K562 (cell line): ENCODE measurements around the gene MAD1L1. TPM values are rescaled to one million over a fixed set of nuclear protein-coding genes. Genes with fewer than 3 reads are reported as not detected.
A peak's percentile ranks its signal among the peaks of the same experiment; 100 is the strongest.
"Not testable (repeated sequence)": the region's sequence is repeated elsewhere in the genome, so short reads cannot be mapped to it uniquely, and the experiment has no call there.

Source experiments
- ATAC-seq: fragments of 200-7000 bp; cut with Tn5 transposase; 3 replicates; pipeline ENCODE4 v1.9.1; 2020; ENCODE audit warnings: moderate library complexity
- BruUV-seq: library from RNA; stranded (reverse); fragments of 400-500 nt; replicated peaks from 2 replicates; lab custom pipeline; 2021; lab: Mats Ljungman, UMichigan
- CTCF ChIA-PET: fragments of 300-600 bp; formaldehyde crosslinking; extraction: SDS; loops from one replicate; lab custom pipeline; 2021; ENCODE audit warnings: low intra/inter-chr PET ratio; lab: Yijun Ruan, JAX
- POLR2A ChIA-PET: fragments of 300-600, 350-650 bp; sonication (Branson Sonifier 250); formaldehyde crosslinking; extraction: SDS; loops from one replicate; lab custom pipeline; 2021; ENCODE audit warnings: antibody characterized with exemption, inconsistent platforms; lab: Yijun Ruan, JAX
- DNase-seq, 4 experiments: peaks; one replicate each; pipeline versions ENCODE4 v3.0.0 to v3.0.0-alpha.2; 2011 to 2018; ENCODE audit warnings: low spot score in 3 of 4, mixed read lengths in 3 of 4; ENCODE audit errors: extremely low read depth in 1 of 4
- FAIRE-seq: peaks from 2 replicates; lab custom pipeline; 2011; peaks lifted over from hg19 to GRCh38; lab: Jason Lieb, UNC
- H2AFZ ChIP-seq: 2 replicates; pipeline ENCODE4 v1.6.0; 2011; ENCODE audit warnings: low read depth, low read length, control low read depth, inconsistent platforms
- H3K27ac ChIP-seq: fragments of 200-600 bp; 3 replicates; pipeline ENCODE4 v1.8.0; 2011; ENCODE audit warnings: low read depth, mild to moderate bottlenecking, control low read depth, inconsistent platforms, low read length, moderate library complexity, mixed read lengths; ENCODE audit errors: extremely low read depth
- H3K27me3 ChIP-seq, 2 experiments: fragments of 300-600 bp in 1 of 2; 2 replicates in 1 of 2; 3 replicates in 1 of 2; pipeline versions ENCODE4 v1.6.0 to v1.8.0; 2011; ENCODE audit warnings: inconsistent platforms in 2 of 2, low read length in 2 of 2, mild to moderate bottlenecking in 1 of 2, mixed read lengths in 1 of 2, moderate library complexity in 1 of 2; ENCODE audit not compliant: control insufficient read depth in 2 of 2, insufficient read depth in 2 of 2
- H3K36me3 ChIP-seq: fragments of 300-600 bp; 3 replicates; pipeline ENCODE4 v1.8.0; 2011; ENCODE audit warnings: mild to moderate bottlenecking, low read length, inconsistent platforms; ENCODE audit not compliant: control insufficient read depth, insufficient read depth
- H3K4me1 ChIP-seq, 2 experiments: fragments of 200-600 bp in 1 of 2; replicated peaks in 1 of 2; 2 replicates in 1 of 2; 3 replicates in 1 of 2; pipeline versions ENCODE4 v1.5.1 to v1.8.0; 2011; ENCODE audit warnings: inconsistent platforms in 2 of 2, low read length in 2 of 2, mild to moderate bottlenecking in 1 of 2, mixed read lengths in 1 of 2, moderate library complexity in 1 of 2; ENCODE audit not compliant: control insufficient read depth in 2 of 2, insufficient read depth in 2 of 2
- H3K4me2 ChIP-seq: 2 replicates; pipeline ENCODE4 v1.6.1; 2011; ENCODE audit warnings: low read length, control low read depth, inconsistent platforms, mixed read lengths; ENCODE audit not compliant: insufficient read depth
- H3K4me3 ChIP-seq: fragments of 200-600 bp; sonication (generic), shearing (Covaris generic); 2 replicates; pipeline ENCODE4 v1.5.1; 2016; ENCODE audit warnings: control low read depth, inconsistent platforms
- H3K79me2 ChIP-seq: fragments of 200-600 bp; 3 replicates; pipeline ENCODE4 v1.8.0; 2011; ENCODE audit warnings: low read length, inconsistent platforms; ENCODE audit not compliant: control insufficient read depth, insufficient read depth
- H3K9ac ChIP-seq, 2 experiments: 2 replicates each; pipeline versions ENCODE4 v1.6.0 to v1.6.1; 2011; ENCODE audit warnings: low read depth in 2 of 2, low read length in 2 of 2, control low read depth in 1 of 2, inconsistent platforms in 1 of 2, mild to moderate bottlenecking in 1 of 2, mixed read lengths in 1 of 2; ENCODE audit not compliant: insufficient read depth in 1 of 2
- H3K9me1 ChIP-seq: one replicate; pipeline ENCODE4 v1.6.0; 2011; ENCODE audit warnings: inconsistent platforms, mild to moderate bottlenecking, low read length, moderate library complexity; ENCODE audit not compliant: control insufficient read depth, insufficient read depth
- H3K9me3 ChIP-seq: replicated peaks from 2 replicates; pipeline ENCODE4 v1.5.1; 2011; ENCODE audit warnings: low read depth, low read length, inconsistent platforms; ENCODE audit not compliant: control insufficient read depth, insufficient read depth
- H4K20me1 ChIP-seq: replicated peaks from 2 replicates; pipeline ENCODE4 v1.6.1; 2011; ENCODE audit warnings: low read length, inconsistent platforms, mixed read lengths; ENCODE audit not compliant: control insufficient read depth, insufficient read depth
- POLR2A ChIP-seq: fragments of 450-650 bp; conservative IDR thresholded peaks from 2 replicates; pipeline ENCODE4 v1.6.1; 2016
- POLR2G ChIP-seq: fragments of 200-400 bp; formaldehyde crosslinking; IDR thresholded peaks from 2 replicates; pipeline ENCODE4 v1.6.1; 2017; ENCODE audit warnings: low read depth, mild to moderate bottlenecking, antibody characterized with exemption, low read length, moderate library complexity
- RBM22 ChIP-seq: fragments of 200-400 bp; formaldehyde crosslinking; IDR thresholded peaks from 2 replicates; pipeline ENCODE4 v1.6.1; 2018; ENCODE audit warnings: low read length, low read depth; ENCODE audit not compliant: poor library complexity, severe bottlenecking
- ZNF23 ChIP-seq: fragments of 250-450 bp; sonication (Bioruptor Pico); IDR thresholded peaks from 2 replicates; pipeline ENCODE4 v1.4.0; 2020; ENCODE audit warnings: mild to moderate bottlenecking
- WGBS: fragments of 100-300 bp; shearing (Covaris generic); methylation state at CpG from one replicate; pipeline ENCODE4 v1.1.6; 2016; ENCODE audit warnings: low coverage, mixed read lengths; ENCODE audit not compliant: insufficient coverage; ENCODE audit errors: missing lambda C conversion rate; 5-methylcytosine and 5-hydroxymethylcytosine counted together
- in situ Hi-C: fragments of 300-500 bp; cut with MboI; formaldehyde crosslinking; loops from 4 replicates; pipeline ENCODE4 v1.15.0; 2018; ENCODE audit warnings: inconsistent platforms, mixed read lengths
- intact Hi-C: fragments of 100-400 bp; cut with micrococcal nuclease; formaldehyde crosslinking; loops from 2 replicates; pipeline ENCODE4 v1.14.2; 2022
- polyA plus RNA-seq, 8 experiments: library from polyadenylated mRNA; depleted of rRNA in 4 of 8; stranded (reverse) in 5 of 8; unstranded in 3 of 8; fragments of >200 nt; fragmentation: Nextera tagmentation in 2 of 8; fragmentation: Illumina TruSeq in 1 of 8; extraction: Ambion mirVana in 2 of 8; extraction: Trizol in 1 of 8; gene quantifications; 2 replicates each; pipeline versions ENCODE4 v1.2.1 to v1.2.3, GENCODE V29; 2011 to 2014; ENCODE audit warnings: inconsistent platforms in 1 of 8, missing spikeins in 1 of 8
- total RNA-seq, 7 experiments: library from RNA; depleted of rRNA in 6 of 7; stranded (reverse); fragments of >200 nt in 6 of 7; fragmentation: Illumina TruSeq in 2 of 7; extraction: Trizol in 2 of 7; gene quantifications; 2 replicates each; pipeline versions ENCODE4 v1.2.1 to v1.2.3, GENCODE V29; 2011 to 2021; ENCODE audit warnings: low replicate concordance in 1 of 7

Gene MAD1L1
- total and polyA plus RNA-seq, 9 of the 15 experiments (the other 6 are each of a cell fraction or from before 2014, with no cell fraction given): 1.7 to 89.7 (median 18.0) TPM

DNA sequence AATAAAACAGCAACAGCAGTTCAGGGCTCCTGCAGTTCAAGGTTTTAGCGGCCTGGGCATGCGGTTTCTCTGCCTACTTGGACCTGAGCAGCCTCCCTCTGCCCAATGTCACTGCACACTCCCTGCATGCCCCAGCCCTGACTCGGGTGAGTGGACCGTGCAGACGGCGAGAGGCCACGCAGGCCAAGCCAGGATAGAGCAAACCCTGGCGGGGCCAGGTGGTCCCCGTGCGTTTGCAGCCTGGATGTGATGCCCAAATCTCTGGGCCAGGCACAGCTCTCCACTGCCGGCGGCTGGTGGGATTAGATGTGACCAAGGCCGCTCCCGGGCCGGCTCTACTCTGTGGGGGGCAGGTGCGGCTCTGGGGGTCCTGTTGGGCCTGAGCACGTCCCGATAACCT, 392.0 kb downstream of the MAD1L1 start:
- H3K9ac ChIP-seq, H3K4me2 ChIP-seq, H2AFZ ChIP-seq, DNase-seq, H3K27ac ChIP-seq, H3K27me3 ChIP-seq, CTCF ChIA-PET, H3K9me1 ChIP-seq, H3K4me3 ChIP-seq: not testable (repeated sequence)
- TF ChIP-seq RBM22 (peak; percentile 54), POLR2G (peak; percentile 60), POLR2A (0 out of 2 replicates have a peak, but pooled peaks have one; percentile 17)
- TF ChIP-seq, all 486 proteins: peak for 3; not testable (repeated sequence) for 483
- intact Hi-C loops, H3K9me3 ChIP-seq, H3K79me2 ChIP-seq, ATAC-seq, in situ Hi-C loops, H3K36me3 ChIP-seq, BruUV-seq, FAIRE-seq, H4K20me1 ChIP-seq: not testable (repeated sequence)
- peaks cover 0 to 47% of the 10 kb centered on the region in 2 experiments; a peak in 2 of 5 replicates for H3K4me1 ChIP-seq
- POLR2A ChIA-PET: interaction anchor here (0.6 to 1.6 kb wide), 2 partner anchors 13 to 14 kb away, joined by 3 to 4 read pairs; no protein-coding TSS in a partner anchor
- WGBS: 88% methylated on average over 12 of the region's 18 CpGs

DNA sequence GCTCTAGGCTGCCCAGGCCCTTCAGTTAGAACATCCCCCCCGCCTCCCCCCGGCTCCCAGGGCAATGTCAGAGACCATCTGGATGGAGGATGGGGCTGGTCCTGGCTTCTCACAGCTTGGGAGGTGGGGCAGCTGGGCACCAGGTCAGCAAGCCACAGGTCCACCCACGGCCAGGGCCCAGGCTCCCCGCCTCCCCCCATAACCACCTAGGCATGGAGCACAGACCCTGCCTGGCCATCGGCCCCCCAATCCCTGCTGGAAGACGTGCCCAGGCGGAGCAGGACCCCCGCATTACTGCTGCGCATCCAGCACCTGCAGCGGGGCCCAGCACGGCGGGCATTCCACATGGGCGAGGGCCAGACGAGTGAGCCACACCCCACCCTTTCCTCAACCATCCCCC, 393.0 kb downstream of the MAD1L1 start:
- no TSS peak for BruUV-seq
- H2AFZ ChIP-seq: no peak overlapping the region
- H3K9ac ChIP-seq: no peak overlapping the region
- no peak overlapping the region for H3K4me2 ChIP-seq
- intact Hi-C loops: no loop called here
- 0 out of 2 replicates have a peak, but pooled peaks cover 3% of the 10 kb centered on the region for H4K20me1 ChIP-seq
- peaks cover 2% of the 10 kb centered on the region; the same call in 1 of the 2 replicates for H3K9me3 ChIP-seq
- 89% methylated on average over 7 of the region's 14 CpGs for whole genome bisulfite sequencing
- H3K27me3 ChIP-seq: no peaks in the 10 kb centered on the region
- peaks cover 0 to 37% of the 10 kb centered on the region in 2 experiments; a peak in 2 of 5 replicates for H3K4me1 ChIP-seq
- no peak for FAIRE-seq
- H3K36me3 ChIP-seq: 0 out of 3 replicates have a peak, but pooled peaks cover 3% of the 10 kb centered on the region
- no peak for ATAC-seq
- POLR2A ChIA-PET: no interaction called here
- DNase-seq: no peak
- CTCF ChIA-PET: no interaction called here
- in situ Hi-C loops: no loop called here
- no peaks in the 10 kb centered on the region for H3K79me2 ChIP-seq
- TF ChIP-seq RBM22 (peak; percentile 92), POLR2G (peak; percentile 77), ZNF23 (no peak)
- TF ChIP-seq, all 486 proteins: peak for 2
- H3K27ac ChIP-seq: no peak overlapping the region
- H3K9me1 ChIP-seq: no peaks in the 10 kb centered on the region
- H3K4me3 ChIP-seq: no peak overlapping the region
